H1 (cell line): Measurements from ENCODE around the gene ISLR2.

Source experiments
- GABPA ChIP-seq: IDR thresholded peaks from 2 replicates; pipeline ENCODE4 v1.6.1; 2011; ENCODE audit warnings: mild to moderate bottlenecking, low read length, moderate library complexity, borderline replicate concordance; ENCODE audit not compliant: insufficient read depth
- MAFK ChIP-seq: IDR thresholded peaks from 2 replicates; pipeline ENCODE4 v1.6.1; 2012; ENCODE audit warnings: low read depth, mild to moderate bottlenecking, improper control_type of control experiment, low read length
- POLR2AphosphoS5 ChIP-seq: IDR thresholded peaks from 2 replicates; pipeline ENCODE4 v1.6.1; 2011; ENCODE audit warnings: low read depth, low read length
- TAF1 ChIP-seq: IDR thresholded peaks from 2 replicates; pipeline ENCODE4 v1.6.1; 2011; ENCODE audit warnings: mild to moderate bottlenecking, low read depth, low read length
- TF ChIP-seq, protein P1 (sequence below), 3 experiments: IDR thresholded peaks; 1 replicate in 2 of 3; 2 replicates in 1 of 3; pipeline versions ENCODE4 v1.5.1 to v1.6.1; 2011; ENCODE audit warnings: low read length in 3 of 3, mild to moderate bottlenecking in 3 of 3, inconsistent platforms in 2 of 3, low read depth in 1 of 3, moderate library complexity in 1 of 3; ENCODE audit not compliant: insufficient read depth in 1 of 3; ENCODE audit errors: control extremely low read depth in 1 of 3
- TF ChIP-seq, protein P2 (sequence below): IDR thresholded peaks from 2 replicates; pipeline ENCODE4 v1.6.1; 2012; ENCODE audit warnings: low read length, inconsistent platforms

DNA sequence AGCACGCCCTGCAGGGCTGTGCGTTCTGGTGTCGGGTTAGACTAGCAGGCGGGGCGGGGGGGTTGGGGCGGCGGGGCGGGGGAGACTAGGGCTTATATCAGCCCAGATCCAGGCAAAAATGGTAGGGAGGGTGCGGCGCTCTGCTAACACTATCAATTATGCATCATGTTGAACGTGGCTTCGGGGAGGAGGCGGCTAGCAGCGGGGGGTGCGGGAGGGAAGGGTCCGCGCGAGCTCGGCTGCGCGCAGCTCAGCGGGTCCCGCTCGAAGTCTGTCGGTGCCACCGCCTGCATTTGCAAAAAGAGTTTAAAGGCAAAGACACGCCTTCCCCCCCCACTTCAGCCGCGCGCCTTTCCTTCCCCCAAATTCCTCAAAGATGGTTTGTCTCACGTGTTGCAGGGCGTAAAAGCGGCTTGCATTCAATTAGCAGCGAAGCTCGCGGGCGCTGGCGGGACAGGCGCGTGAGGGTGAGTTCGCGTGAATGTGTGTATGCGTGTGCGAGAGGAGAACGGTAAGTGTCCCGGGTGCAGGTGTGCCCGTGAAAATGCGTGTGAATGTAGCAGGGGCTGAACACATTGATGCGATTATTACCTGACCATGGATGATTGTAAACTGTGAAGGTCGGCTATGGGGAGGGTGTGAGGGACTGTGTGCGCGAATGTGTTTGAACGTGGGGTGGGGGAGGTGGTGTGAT, at the start of gene ISLR2:
- TF ChIP-seq GABPA = no peak
- no peak for TF ChIP-seq MAFK
- TF ChIP-seq, protein P1, sequence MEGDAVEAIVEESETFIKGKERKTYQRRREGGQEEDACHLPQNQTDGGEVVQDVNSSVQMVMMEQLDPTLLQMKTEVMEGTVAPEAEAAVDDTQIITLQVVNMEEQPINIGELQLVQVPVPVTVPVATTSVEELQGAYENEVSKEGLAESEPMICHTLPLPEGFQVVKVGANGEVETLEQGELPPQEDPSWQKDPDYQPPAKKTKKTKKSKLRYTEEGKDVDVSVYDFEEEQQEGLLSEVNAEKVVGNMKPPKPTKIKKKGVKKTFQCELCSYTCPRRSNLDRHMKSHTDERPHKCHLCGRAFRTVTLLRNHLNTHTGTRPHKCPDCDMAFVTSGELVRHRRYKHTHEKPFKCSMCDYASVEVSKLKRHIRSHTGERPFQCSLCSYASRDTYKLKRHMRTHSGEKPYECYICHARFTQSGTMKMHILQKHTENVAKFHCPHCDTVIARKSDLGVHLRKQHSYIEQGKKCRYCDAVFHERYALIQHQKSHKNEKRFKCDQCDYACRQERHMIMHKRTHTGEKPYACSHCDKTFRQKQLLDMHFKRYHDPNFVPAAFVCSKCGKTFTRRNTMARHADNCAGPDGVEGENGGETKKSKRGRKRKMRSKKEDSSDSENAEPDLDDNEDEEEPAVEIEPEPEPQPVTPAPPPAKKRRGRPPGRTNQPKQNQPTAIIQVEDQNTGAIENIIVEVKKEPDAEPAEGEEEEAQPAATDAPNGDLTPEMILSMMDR (IDR thresholded peaks at IDR 0.05; ENCODE audit: control extremely low read depth in 1 of 3, insufficient read depth in 1 of 3, low read depth in 1 of 3, low read length in 3 of 3) = no peak
- TF ChIP-seq, protein P2, sequence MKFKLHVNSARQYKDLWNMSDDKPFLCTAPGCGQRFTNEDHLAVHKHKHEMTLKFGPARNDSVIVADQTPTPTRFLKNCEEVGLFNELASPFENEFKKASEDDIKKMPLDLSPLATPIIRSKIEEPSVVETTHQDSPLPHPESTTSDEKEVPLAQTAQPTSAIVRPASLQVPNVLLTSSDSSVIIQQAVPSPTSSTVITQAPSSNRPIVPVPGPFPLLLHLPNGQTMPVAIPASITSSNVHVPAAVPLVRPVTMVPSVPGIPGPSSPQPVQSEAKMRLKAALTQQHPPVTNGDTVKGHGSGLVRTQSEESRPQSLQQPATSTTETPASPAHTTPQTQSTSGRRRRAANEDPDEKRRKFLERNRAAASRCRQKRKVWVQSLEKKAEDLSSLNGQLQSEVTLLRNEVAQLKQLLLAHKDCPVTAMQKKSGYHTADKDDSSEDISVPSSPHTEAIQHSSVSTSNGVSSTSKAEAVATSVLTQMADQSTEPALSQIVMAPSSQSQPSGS = no peak
- no peak for TF ChIP-seq POLR2AphosphoS5
- no peak for TF ChIP-seq TAF1
